Activated CD4-positive, CD25-positive, alpha-beta regulatory T cell (primary cell): Measurements from ENCODE around the gene DGKZ.
"Not testable (repeated sequence)": the region's sequence is repeated elsewhere in the genome, so short reads cannot be mapped to it uniquely, and the experiment has no call there.

Experiments used
- DNase-seq, 4 experiments: peaks; one replicate each; lab custom pipeline; 2025; lab: John Stamatoyannopoulos, UW

DGKZ gene

GRCh38 chr11:46346886-46347636 lies at the start of gene DGKZ:
TSS of gene DGKZ (plus strand) at chr11:46347463. CDS start at chr11:46347660, 197 bp downstream.
- DNase-seq = peak; percentile 75 to 91 (median 85)

GRCh38 chr11:46298699-46299433 lies 48.4 kb upstream of the DGKZ start:
- no peak for DNase-seq

- DNase-seq = no peak
Observed at GRCh38 chr11:46299451-46299961, 47.8 kb upstream of the DGKZ start.

GRCh38 chr11:46300270-46300669 lies 47.0 kb upstream of the DGKZ start:
- no peak for DNase-seq

GRCh38 chr11:46302866-46303265 lies 44.4 kb upstream of the DGKZ start:
- DNase-seq = no peak

GRCh38 chr11:46304036-46304435 lies 43.2 kb upstream of the DGKZ start:
- DNase-seq = not testable (repeated sequence)

- DNase-seq = no peak
Observed at GRCh38 chr11:46304605-46305179, 42.6 kb upstream of the DGKZ start.

- no peak for DNase-seq
Observed at GRCh38 chr11:46305295-46305694, 42.0 kb upstream of the DGKZ start.

- DNase-seq = no peak
Observed at GRCh38 chr11:46306296-46306853, 40.9 kb upstream of the DGKZ start.

GRCh38 chr11:46307369-46307768 lies 39.9 kb upstream of the DGKZ start:
- DNase-seq = no peak

GRCh38 chr11:46307785-46308341 lies 39.4 kb upstream of the DGKZ start:
- no peak for DNase-seq

GRCh38 chr11:46308631-46309419 lies 38.4 kb upstream of the DGKZ start:
- peak; percentile 21 to 37 (median 32) for DNase-seq

GRCh38 chr11:46309814-46310259 lies 37.4 kb upstream of the DGKZ start:
- no peak for DNase-seq

GRCh38 chr11:46315033-46315738 lies 32.1 kb upstream of the DGKZ start:
- peak; percentile 30 to 82 (median 42) for DNase-seq

- DNase-seq = no peak
Observed at GRCh38 chr11:46315783-46316563, 31.3 kb upstream of the DGKZ start.

GRCh38 chr11:46319074-46319453 lies 28.2 kb upstream of the DGKZ start:
- no peak for DNase-seq

GRCh38 chr11:46321757-46322156 lies 25.5 kb upstream of the DGKZ start:
- DNase-seq = no peak

- no peak for DNase-seq
Observed at GRCh38 chr11:46322759-46323158, 24.5 kb upstream of the DGKZ start.

- DNase-seq = no peak
Observed at GRCh38 chr11:46326813-46327416, 20.3 kb upstream of the DGKZ start.
